SJSA1 (cell line): Measurements from ENCODE around the gene WWOX. TPM values are rescaled to one million over a fixed set of nuclear protein-coding genes. Genes with fewer than 3 reads are reported as not detected.

ENCODE experiments used
- DNase-seq, 2 experiments: peaks; one replicate each; pipeline ENCODE4 v3.0.0-alpha.2; 2015 to 2020; ENCODE audit warnings: low spot score in 2 of 2, low read depth in 1 of 2
- H3K27ac ChIP-seq: fragments of 250-450 bp; sonication (Bioruptor Pico); 2 replicates; pipeline ENCODE4 v1.5.1; 2020; ENCODE audit warnings: mild to moderate bottlenecking, moderate library complexity
- H3K27me3 ChIP-seq: fragments of 250-450 bp; sonication (Bioruptor Pico); replicated peaks from 2 replicates; pipeline ENCODE4 v1.5.1; 2020; ENCODE audit warnings: mild to moderate bottlenecking, moderate library complexity
- H3K36me3 ChIP-seq: fragments of 250-450 bp; sonication (Bioruptor Pico); 2 replicates; pipeline ENCODE4 v1.5.1; 2020; ENCODE audit warnings: mild to moderate bottlenecking
- H3K4me1 ChIP-seq: fragments of 250-450 bp; sonication (Bioruptor Pico); replicated peaks from 2 replicates; pipeline ENCODE4 v1.6.1; 2021; ENCODE audit warnings: mild to moderate bottlenecking
- H3K4me3 ChIP-seq: fragments of 250-450 bp; sonication (Bioruptor Pico); 2 replicates; pipeline ENCODE4 v1.5.1; 2020; ENCODE audit warnings: mild to moderate bottlenecking
- H3K9me3 ChIP-seq: fragments of 250-450 bp; sonication (Bioruptor Pico); replicated peaks from 2 replicates; pipeline ENCODE4 v1.5.1; 2020; ENCODE audit warnings: mild to moderate bottlenecking
- total RNA-seq: library from RNA; depleted of rRNA; stranded (reverse); fragments of >200 nt; shearing (Covaris generic); gene quantifications from 2 replicates; pipeline ENCODE4 v1.2.3, GENCODE V29; 2014

WWOX gene
- total RNA-seq, 1 experiment from 2014 or later, result 13.4 TPM

GRCh38 chr16:78969721-78970120 lies 870.3 kb downstream of the WWOX start:
- H3K9me3 ChIP-seq, result peaks cover 4% of the 10 kb centered on the region
- H3K36me3 ChIP-seq, result no peaks in the 10 kb centered on the region
- H3K27ac ChIP-seq, result no peak overlapping the region
- DNase-seq, result no peak
- no peaks in the 10 kb centered on the region for H3K4me1 ChIP-seq
- H3K27me3 ChIP-seq, result no peaks in the 10 kb centered on the region
- H3K4me3 ChIP-seq, result no peak overlapping the region

DNA sequence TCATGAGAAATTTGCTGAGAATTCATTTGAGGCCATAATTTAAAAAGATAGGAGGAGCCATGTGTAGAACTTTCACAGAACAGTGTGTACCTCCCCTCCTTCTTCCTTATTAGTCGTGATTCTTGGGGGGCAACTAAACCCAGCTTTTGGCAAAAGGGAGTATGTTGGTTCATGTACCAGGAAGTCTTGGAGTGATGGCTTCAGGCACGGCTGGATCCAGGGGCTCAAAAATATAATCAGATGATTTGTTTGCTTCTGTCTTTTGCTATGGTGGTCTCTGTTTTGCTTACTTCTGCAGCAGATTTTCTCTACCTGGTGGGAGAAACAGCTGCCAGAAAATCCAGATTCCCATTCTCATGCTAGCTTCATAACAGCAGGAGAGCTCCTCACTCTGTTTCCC lies 871.2 kb downstream of the WWOX start:
- peaks cover 2% of the 10 kb centered on the region for H3K9me3 ChIP-seq
- H3K27ac ChIP-seq, result no peak overlapping the region
- no peaks in the 10 kb centered on the region for H3K4me1 ChIP-seq
- H3K36me3 ChIP-seq, result no peaks in the 10 kb centered on the region
- H3K4me3 ChIP-seq, result no peak overlapping the region
- H3K27me3 ChIP-seq, result no peaks in the 10 kb centered on the region
- no peak for DNase-seq

DNA sequence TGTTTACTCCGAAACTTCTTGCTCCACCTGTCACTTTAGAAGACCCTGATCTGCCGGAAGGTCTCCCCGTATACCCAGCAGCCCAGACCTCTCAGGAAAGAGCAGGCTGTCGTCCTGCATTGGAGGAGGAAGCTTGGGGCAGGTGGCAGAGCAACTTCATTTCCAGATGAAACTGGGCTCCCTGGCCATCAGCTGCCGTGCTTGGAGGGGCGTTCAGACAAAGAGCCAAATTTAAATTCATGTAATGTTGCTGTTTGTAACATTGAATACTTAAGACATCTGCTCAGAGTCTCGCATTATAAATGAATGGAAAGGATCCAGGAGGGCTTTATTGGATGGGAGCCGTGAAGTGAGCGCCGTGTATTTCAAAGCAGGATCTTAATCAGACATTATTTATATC lies 872.6 kb downstream of the WWOX start:
- H3K4me1 ChIP-seq, result no peaks in the 10 kb centered on the region
- H3K27ac ChIP-seq, result no peak overlapping the region
- no peaks in the 10 kb centered on the region for H3K36me3 ChIP-seq
- no peak for DNase-seq
- no peaks in the 10 kb centered on the region for H3K27me3 ChIP-seq
- H3K4me3 ChIP-seq, result no peak overlapping the region
- H3K9me3 ChIP-seq, result no peaks in the 10 kb centered on the region; the same call in 1 of the 2 replicates

- Histone ChIP-seq H3K9me3 (no peaks in the 10 kb centered on the region; the same call in 1 of the 2 replicates), H3K4me3 (no peak overlapping the region), H3K4me1 (no peaks in the 10 kb centered on the region), H3K36me3 (no peaks in the 10 kb centered on the region), H3K27ac (no peak overlapping the region), H3K27me3 (no peaks in the 10 kb centered on the region)
- no peak for DNase-seq
Observed at GRCh38 chr16:78972986-78973385, 873.5 kb downstream of the WWOX start.

DNA sequence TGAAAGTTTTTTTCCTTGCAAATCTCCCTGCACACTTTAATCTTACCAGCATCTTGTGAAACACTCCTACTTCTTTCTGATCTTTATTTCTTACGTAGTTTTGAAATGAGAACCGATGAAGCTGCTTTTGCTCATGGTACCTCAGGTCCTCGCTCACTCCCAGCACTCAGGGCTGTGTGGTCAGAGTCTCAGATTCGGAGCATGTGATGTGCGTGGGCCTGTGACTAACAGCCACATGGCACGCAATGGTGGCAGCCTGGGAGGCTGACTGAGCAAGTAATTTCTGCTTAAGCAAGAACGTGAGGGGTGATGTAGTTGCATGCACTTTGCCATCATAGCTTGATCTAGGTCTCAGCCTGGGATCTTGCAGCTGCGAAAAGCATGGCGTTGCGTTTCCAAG lies 876.8 kb downstream of the WWOX start:
- Histone ChIP-seq H3K36me3 (no peaks in the 10 kb centered on the region), H3K4me1 (no peaks in the 10 kb centered on the region), H3K27me3 (no peaks in the 10 kb centered on the region), H3K9me3 (no peaks in the 10 kb centered on the region; the same call in 1 of the 2 replicates), H3K27ac (no peak overlapping the region), H3K4me3 (no peak overlapping the region)
- no peak for DNase-seq

DNA sequence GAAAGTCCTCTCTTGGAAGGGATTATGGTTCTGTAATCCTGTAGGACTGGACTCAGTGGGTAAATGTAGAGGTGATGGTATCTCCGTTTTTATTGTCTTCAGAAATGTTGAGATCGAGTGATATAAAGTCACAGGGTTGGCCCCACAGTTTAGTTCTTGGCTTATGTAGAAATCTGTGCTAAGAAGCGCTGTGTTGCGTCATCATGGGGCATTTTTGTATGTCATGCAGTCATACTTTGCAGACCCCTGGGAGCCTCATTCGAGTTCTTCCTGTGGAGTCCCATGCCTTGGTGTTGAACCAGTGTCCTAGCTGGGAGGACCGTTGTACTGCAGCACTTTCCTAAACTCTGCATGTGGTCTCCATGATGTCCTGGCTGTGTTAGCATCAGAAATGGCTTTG lies 881.4 kb downstream of the WWOX start:
- H3K27ac ChIP-seq, result no peak overlapping the region
- H3K4me3 ChIP-seq, result no peak overlapping the region
- no peaks in the 10 kb centered on the region for H3K4me1 ChIP-seq
- no peaks in the 10 kb centered on the region for H3K27me3 ChIP-seq
- DNase-seq, result no peak
- H3K36me3 ChIP-seq, result no peaks in the 10 kb centered on the region
- H3K9me3 ChIP-seq, result peaks cover 3% of the 10 kb centered on the region; the same call in 1 of the 2 replicates

GRCh38 chr16:78982096-78982744 lies 882.8 kb downstream of the WWOX start:
- H3K36me3 ChIP-seq, result no peaks in the 10 kb centered on the region

GRCh38 chr16:78984324-78984723 lies 884.9 kb downstream of the WWOX start:
- H3K27ac ChIP-seq, result no peak overlapping the region
- no peaks in the 10 kb centered on the region for H3K36me3 ChIP-seq
- H3K9me3 ChIP-seq, result peaks cover 3% of the 10 kb centered on the region; the same call in 1 of the 2 replicates
- H3K4me3 ChIP-seq, result no peak overlapping the region
- no peak for DNase-seq
- no peaks in the 10 kb centered on the region for H3K27me3 ChIP-seq
- H3K4me1 ChIP-seq, result no peaks in the 10 kb centered on the region

More at GRCh38 chr16:78982096-78982744, 882.8 kb downstream of the WWOX start:
- H3K9me3 ChIP-seq, result peaks cover 3% of the 10 kb centered on the region; the same call in 1 of the 2 replicates
- no peaks in the 10 kb centered on the region for H3K27me3 ChIP-seq
- H3K4me3 ChIP-seq, result no peak overlapping the region
- DNase-seq, result no peak
- no peak overlapping the region for H3K27ac ChIP-seq
- H3K4me1 ChIP-seq, result no peaks in the 10 kb centered on the region

- Histone ChIP-seq H3K27ac (no peak overlapping the region), H3K36me3 (no peaks in the 10 kb centered on the region), H3K4me3 (no peak overlapping the region), H3K4me1 (no peaks in the 10 kb centered on the region), H3K27me3 (no peaks in the 10 kb centered on the region), H3K9me3 (peaks cover 3% of the 10 kb centered on the region; the same call in 1 of the 2 replicates)
- DNase-seq, result no peak
Observed at GRCh38 chr16:78984887-78985464, 885.5 kb downstream of the WWOX start.

GRCh38 chr16:78985716-78986605 lies 886.5 kb downstream of the WWOX start:
- peaks cover 3% of the 10 kb centered on the region; the same call in 1 of the 2 replicates for H3K9me3 ChIP-seq
- no peak for DNase-seq
- no peaks in the 10 kb centered on the region for H3K36me3 ChIP-seq

GRCh38 chr16:78987666-78988065 lies 888.2 kb downstream of the WWOX start:
- no peak for DNase-seq
- Histone ChIP-seq H3K36me3 (no peaks in the 10 kb centered on the region), H3K27me3 (no peaks in the 10 kb centered on the region), H3K27ac (no peak overlapping the region), H3K9me3 (0 out of 2 replicates have a peak, but pooled peaks cover 3% of the 10 kb centered on the region), H3K4me3 (no peak overlapping the region), H3K4me1 (no peaks in the 10 kb centered on the region)

More at GRCh38 chr16:78985716-78986605, 886.5 kb downstream of the WWOX start:
- no peaks in the 10 kb centered on the region for H3K27me3 ChIP-seq
- H3K27ac ChIP-seq, result no peak overlapping the region
- H3K4me1 ChIP-seq, result no peaks in the 10 kb centered on the region
- no peak overlapping the region for H3K4me3 ChIP-seq

- no peaks in the 10 kb centered on the region for H3K4me1 ChIP-seq
- 0 out of 2 replicates have a peak, but pooled peaks cover 3% of the 10 kb centered on the region for H3K9me3 ChIP-seq
- H3K27ac ChIP-seq, result no peak overlapping the region
- DNase-seq, result no peak
- no peaks in the 10 kb centered on the region for H3K36me3 ChIP-seq
- H3K4me3 ChIP-seq, result no peak overlapping the region
- no peaks in the 10 kb centered on the region for H3K27me3 ChIP-seq
Observed at GRCh38 chr16:78988361-78988969, 889.0 kb downstream of the WWOX start.

- Histone ChIP-seq H3K36me3 (no peaks in the 10 kb centered on the region), H3K4me1 (no peaks in the 10 kb centered on the region), H3K27me3 (no peaks in the 10 kb centered on the region), H3K4me3 (no peak overlapping the region), H3K27ac (no peak overlapping the region), H3K9me3 (no peaks in the 10 kb centered on the region)
- no peak for DNase-seq
Observed at GRCh38 chr16:78990309-78990701, 890.9 kb downstream of the WWOX start.
